Measurements from ENCODE around the gene ISM2. TPM values are rescaled to one million over a fixed set of nuclear protein-coding genes. Genes with fewer than 3 reads are reported as not detected.

Gene ISM2
- total and polyA plus RNA-seq, 9 donors = 0.05 to 1.0 (median 0.20) TPM; not detected in 4

GRCh38 chr14:77524536-77524935, 25.9 kb upstream of the ISM2 start:
- H3K4me1 ChIP-seq (ENCODE audit: insufficient read depth) = no peaks in the 10 kb centered on the region
- no peak for DNase-seq
- no peaks in the 10 kb centered on the region for H3K36me3 ChIP-seq
- no peak for TF ChIP-seq EP300 (IDR thresholded peaks at IDR 0.05)
- no peak for TF ChIP-seq CTCF (IDR thresholded peaks at IDR 0.05)
- no peak for TF ChIP-seq POLR2A (IDR thresholded peaks at IDR 0.05)
- WGBS, 3 donors = 87 to 96% (median 95%) methylated on average over 6 of the region's 6 CpGs
- no peaks in the 10 kb centered on the region for H3K9me3 ChIP-seq
- intact Hi-C loops (cut with DNase I) = no loop called here
- no peaks in the 10 kb centered on the region for H3K27me3 ChIP-seq
- no peak overlapping the region for H3K27ac ChIP-seq
- no peak overlapping the region for H3K4me3 ChIP-seq

- TF ChIP-seq EP300 (IDR thresholded peaks at IDR 0.05) = no peak
- intact Hi-C loops (cut with DNase I) = no loop called here
- H3K4me3 ChIP-seq = no peak overlapping the region
- 80 to 86% (median 82%) methylated on average over 3 of the region's 3 CpGs for WGBS, 3 donors
- no peaks in the 10 kb centered on the region for H3K9me3 ChIP-seq
- H3K27ac ChIP-seq = no peak overlapping the region
- H3K36me3 ChIP-seq = no peaks in the 10 kb centered on the region
- no peaks in the 10 kb centered on the region for H3K4me1 ChIP-seq (ENCODE audit: insufficient read depth)
- H3K27me3 ChIP-seq = no peaks in the 10 kb centered on the region
- no peak for DNase-seq
Observed at GRCh38 chr14:77523109-77523508, 24.5 kb upstream of the ISM2 start.

GRCh38 chr14:77520555-77520954, 21.9 kb upstream of the ISM2 start:
- Histone ChIP-seq H3K4me1 (ENCODE audit: insufficient read depth) (no peaks in the 10 kb centered on the region), H3K4me3 (no peak overlapping the region), H3K27ac (no peak overlapping the region), H3K9me3 (no peaks in the 10 kb centered on the region), H3K36me3 (no peaks in the 10 kb centered on the region), H3K27me3 (no peaks in the 10 kb centered on the region)
- intact Hi-C loops (cut with DNase I) = no loop called here
- WGBS, 3 donors = 94 to 95% (median 94%) methylated on average over 4 of the region's 4 CpGs
- no peak for DNase-seq
- no peak for TF ChIP-seq EP300 (IDR thresholded peaks at IDR 0.05)
- TF ChIP-seq CTCF (IDR thresholded peaks at IDR 0.05) = no peak

GRCh38 chr14:77516126-77516525, 17.5 kb upstream of the ISM2 start:
- H3K36me3 ChIP-seq = no peaks in the 10 kb centered on the region
- no peak overlapping the region for H3K27ac ChIP-seq
- intact Hi-C loops (cut with DNase I) = no loop called here
- H3K4me3 ChIP-seq = no peak overlapping the region
- no peaks in the 10 kb centered on the region for H3K27me3 ChIP-seq
- H3K9me3 ChIP-seq = no peaks in the 10 kb centered on the region
- no peaks in the 10 kb centered on the region for H3K4me1 ChIP-seq (ENCODE audit: insufficient read depth)
- TF ChIP-seq EP300 (IDR thresholded peaks at IDR 0.05) = no peak
- no peak for TF ChIP-seq POLR2A (IDR thresholded peaks at IDR 0.05)
- no peak for TF ChIP-seq CTCF (IDR thresholded peaks at IDR 0.05)
- DNase-seq = no peak

GRCh38 chr14:77511486-77512162, 13.0 kb upstream of the ISM2 start:
- Histone ChIP-seq H3K4me1 (ENCODE audit: insufficient read depth) (no peaks in the 10 kb centered on the region), H3K4me3 (no peak overlapping the region), H3K36me3 (no peaks in the 10 kb centered on the region), H3K27ac (no peak overlapping the region), H3K9me3 (no peaks in the 10 kb centered on the region), H3K27me3 (no peaks in the 10 kb centered on the region)
- 92 to 94% (median 93%) methylated on average over 8 of the region's 8 CpGs for WGBS, 3 donors
- TF ChIP-seq POLR2A (IDR thresholded peaks at IDR 0.05) (no peak), EP300 (IDR thresholded peaks at IDR 0.05) (no peak), CTCF (IDR thresholded peaks at IDR 0.05) (no peak)
- intact Hi-C loops (cut with DNase I) = no loop called here
- no peak for DNase-seq
